SH-SY5Y (cell line): Measurements from ENCODE around the gene RNU2-1.

Experiments
- GATA2 ChIP-seq: IDR thresholded peaks from 2 replicates; pipeline ENCODE4 v1.6.1; 2011; ENCODE audit warnings: mild to moderate bottlenecking, low read depth, low read length
- GATA3 ChIP-seq: IDR thresholded peaks from 2 replicates; pipeline ENCODE4 v1.6.1; 2011; ENCODE audit warnings: low read depth, mild to moderate bottlenecking, low read length, moderate library complexity

DNA sequence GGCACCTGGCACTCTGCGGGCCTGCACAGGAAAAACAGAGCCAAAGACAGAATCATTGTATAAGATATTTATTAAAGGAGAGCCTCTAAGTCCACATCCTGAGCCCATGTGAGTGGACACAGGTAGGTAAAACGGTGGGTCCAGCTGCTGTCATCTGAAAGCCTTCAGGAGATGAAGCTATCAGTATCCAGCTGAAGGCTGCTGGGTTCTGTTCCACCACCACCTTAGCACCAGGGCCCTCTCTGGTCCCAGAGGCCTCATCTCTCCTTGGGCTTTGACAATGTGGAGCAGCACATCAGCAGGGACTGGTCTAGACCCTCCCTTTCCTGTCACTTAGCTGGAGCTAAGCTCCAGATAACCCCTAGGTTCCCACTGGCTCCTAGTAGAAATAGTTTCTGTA, 14.8 kb downstream of the RNU2-1 start:
- TF ChIP-seq GATA2 = no peak
- TF ChIP-seq GATA3 = no peak
